Panc1 (cell line): Measurements from ENCODE around the gene NEO1. TPM values are rescaled to one million over a fixed set of nuclear protein-coding genes. Genes with fewer than 3 reads are reported as not detected.

Source experiments
- ATAC-seq: fragments of 200-7000 bp; cut with Tn5 transposase; 2 replicates; pipeline ENCODE4 v1.9.1; 2020; ENCODE audit warnings: mild to moderate bottlenecking, moderate library complexity
- BruUV-seq: library from RNA; stranded (reverse); fragments of 400-500 nt; replicated peaks from 2 replicates; lab custom pipeline; 2021; lab: Mats Ljungman, UMichigan
- CTCF ChIA-PET: fragments of 300-600 bp; sonication (Branson Sonifier 250); formaldehyde crosslinking; loops from one replicate; lab custom pipeline; 2022; ENCODE audit warnings: antibody characterized with exemption; lab: Charles Lee
- POLR2A ChIA-PET: fragments of 300-600 bp; sonication (Branson Sonifier 250); formaldehyde crosslinking; loops from one replicate; lab custom pipeline; 2022; ENCODE audit warnings: antibody characterized with exemption; lab: Charles Lee
- DNase-seq: peaks from one replicate; pipeline ENCODE4 v3.0.0-alpha.2; 2010; ENCODE audit warnings: low read depth, low spot score
- H3K27ac ChIP-seq: 2 replicates; pipeline ENCODE4 v1.5.1; 2011; ENCODE audit warnings: mild to moderate bottlenecking, low read length, inconsistent platforms
- H3K27me3 ChIP-seq: fragments of 200-500 bp; sonication (Bioruptor generic); 2 replicates; pipeline ENCODE4 v1.6.0; 2014; ENCODE audit warnings: low read length, inconsistent platforms; ENCODE audit not compliant: control insufficient read depth, insufficient read depth
- H3K36me3 ChIP-seq: fragments of 200-500 bp; sonication (Bioruptor generic); 2 replicates; pipeline ENCODE4 v1.5.1; 2014; ENCODE audit warnings: inconsistent platforms, mild to moderate bottlenecking, low read length, moderate library complexity; ENCODE audit not compliant: control insufficient read depth, insufficient read depth
- H3K4me1 ChIP-seq: 2 replicates; pipeline ENCODE4 v1.5.1; 2011; ENCODE audit warnings: inconsistent platforms, mild to moderate bottlenecking, low read length, moderate library complexity; ENCODE audit not compliant: control insufficient read depth, insufficient read depth
- H3K4me3 ChIP-seq, 2 experiments: 2 replicates each; pipeline ENCODE4 v1.5.1; 2011 to 2012; ENCODE audit warnings: low read depth in 2 of 2, low read length in 2 of 2, mild to moderate bottlenecking in 2 of 2, inconsistent platforms in 1 of 2, moderate library complexity in 1 of 2
- H3K9me3 ChIP-seq: fragments of 200-500 bp; sonication (Bioruptor generic); 2 replicates; pipeline ENCODE4 v1.5.1; 2014; ENCODE audit warnings: low read depth, mild to moderate bottlenecking, inconsistent platforms, low read length, moderate library complexity; ENCODE audit not compliant: control insufficient read depth, insufficient read depth
- POLR2AphosphoS5 ChIP-seq: IDR thresholded peaks from 2 replicates; pipeline ENCODE4 v1.6.1; 2012; ENCODE audit warnings: mild to moderate bottlenecking, low read depth, low read length, moderate library complexity
- SIN3A ChIP-seq: IDR thresholded peaks from 2 replicates; pipeline ENCODE4 v1.6.1; 2012; ENCODE audit warnings: low read depth, mild to moderate bottlenecking, low read length, moderate library complexity, borderline replicate concordance; ENCODE audit not compliant: insufficient read depth
- TCF7L2 ChIP-seq: IDR thresholded peaks from 2 replicates; pipeline ENCODE4 v1.6.1; 2011; ENCODE audit warnings: mild to moderate bottlenecking, low read depth, low read length, inconsistent platforms
- in situ Hi-C: cut with HindIII; loops from 2 replicates; pipeline ENCODE4 v1.10.0; 2016; ENCODE audit warnings: low sequenced_read_pairs, low pct_unique_long_range_greater_than_20kb
- intact Hi-C: fragments of 100-400 bp; cut with micrococcal nuclease; formaldehyde crosslinking; loops from one replicate; pipeline ENCODE4 v1.10.0; 2022; ENCODE audit not compliant: unreplicated experiment
- total RNA-seq: library from RNA; stranded (reverse); gene quantifications from one replicate; pipeline ENCODE4 v1.2.1, GENCODE V29; 2021; ENCODE audit not compliant: unreplicated experiment
- TF ChIP-seq, protein P1 (sequence below): fragments of 450-650 bp; IDR thresholded peaks from 2 replicates; pipeline ENCODE4 v1.5.1; 2017; ENCODE audit warnings: mild to moderate bottlenecking
- TF ChIP-seq, protein P2 (sequence below), 2 experiments: IDR thresholded peaks; 2 replicates each; pipeline ENCODE4 v1.6.1; 2011 to 2012; ENCODE audit warnings: low read depth in 2 of 2, control low read depth in 1 of 2, low read length in 1 of 2, mild to moderate bottlenecking in 1 of 2, moderate library complexity in 1 of 2; ENCODE audit not compliant: insufficient read depth in 1 of 2

NEO1 gene
- total RNA-seq, 1 experiment from 2014 or later = 7.5 TPM

DNA sequence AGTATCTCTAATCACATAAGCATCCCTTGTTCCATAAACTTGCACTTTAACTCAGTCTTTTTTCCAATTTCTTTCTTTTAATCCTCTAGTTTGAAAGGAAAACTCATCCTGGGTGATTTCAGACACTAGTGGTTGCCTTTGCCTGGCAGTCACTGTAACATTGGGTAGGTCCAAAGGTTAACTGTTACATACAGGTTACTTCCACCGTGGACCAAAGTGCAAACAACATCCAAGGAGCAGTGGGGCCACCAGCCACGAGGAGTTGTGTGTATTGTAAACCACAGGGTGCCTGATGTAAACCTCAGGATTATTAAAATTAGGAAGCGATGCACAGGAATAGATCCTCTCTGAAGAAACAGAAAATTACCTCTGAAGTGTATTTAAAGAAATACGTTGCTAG, 241.5 kb downstream of the NEO1 start:
- BruUV-seq = no TSS peak
- in situ Hi-C loops (no loop called here), intact Hi-C loops (no loop called here)
- H3K27ac ChIP-seq = no peak overlapping the region
- no peaks in the 10 kb centered on the region for H3K4me1 ChIP-seq
- no peak overlapping the region for H3K4me3 ChIP-seq
- no peak for ATAC-seq
- POLR2A ChIA-PET = no interaction called here
- no peaks in the 10 kb centered on the region for H3K36me3 ChIP-seq
- TF ChIP-seq POLR2AphosphoS5 (no peak), SIN3A (no peak), TCF7L2 (no peak)
- TF ChIP-seq, protein P1, sequence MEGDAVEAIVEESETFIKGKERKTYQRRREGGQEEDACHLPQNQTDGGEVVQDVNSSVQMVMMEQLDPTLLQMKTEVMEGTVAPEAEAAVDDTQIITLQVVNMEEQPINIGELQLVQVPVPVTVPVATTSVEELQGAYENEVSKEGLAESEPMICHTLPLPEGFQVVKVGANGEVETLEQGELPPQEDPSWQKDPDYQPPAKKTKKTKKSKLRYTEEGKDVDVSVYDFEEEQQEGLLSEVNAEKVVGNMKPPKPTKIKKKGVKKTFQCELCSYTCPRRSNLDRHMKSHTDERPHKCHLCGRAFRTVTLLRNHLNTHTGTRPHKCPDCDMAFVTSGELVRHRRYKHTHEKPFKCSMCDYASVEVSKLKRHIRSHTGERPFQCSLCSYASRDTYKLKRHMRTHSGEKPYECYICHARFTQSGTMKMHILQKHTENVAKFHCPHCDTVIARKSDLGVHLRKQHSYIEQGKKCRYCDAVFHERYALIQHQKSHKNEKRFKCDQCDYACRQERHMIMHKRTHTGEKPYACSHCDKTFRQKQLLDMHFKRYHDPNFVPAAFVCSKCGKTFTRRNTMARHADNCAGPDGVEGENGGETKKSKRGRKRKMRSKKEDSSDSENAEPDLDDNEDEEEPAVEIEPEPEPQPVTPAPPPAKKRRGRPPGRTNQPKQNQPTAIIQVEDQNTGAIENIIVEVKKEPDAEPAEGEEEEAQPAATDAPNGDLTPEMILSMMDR = no peak
- TF ChIP-seq, protein P2, sequence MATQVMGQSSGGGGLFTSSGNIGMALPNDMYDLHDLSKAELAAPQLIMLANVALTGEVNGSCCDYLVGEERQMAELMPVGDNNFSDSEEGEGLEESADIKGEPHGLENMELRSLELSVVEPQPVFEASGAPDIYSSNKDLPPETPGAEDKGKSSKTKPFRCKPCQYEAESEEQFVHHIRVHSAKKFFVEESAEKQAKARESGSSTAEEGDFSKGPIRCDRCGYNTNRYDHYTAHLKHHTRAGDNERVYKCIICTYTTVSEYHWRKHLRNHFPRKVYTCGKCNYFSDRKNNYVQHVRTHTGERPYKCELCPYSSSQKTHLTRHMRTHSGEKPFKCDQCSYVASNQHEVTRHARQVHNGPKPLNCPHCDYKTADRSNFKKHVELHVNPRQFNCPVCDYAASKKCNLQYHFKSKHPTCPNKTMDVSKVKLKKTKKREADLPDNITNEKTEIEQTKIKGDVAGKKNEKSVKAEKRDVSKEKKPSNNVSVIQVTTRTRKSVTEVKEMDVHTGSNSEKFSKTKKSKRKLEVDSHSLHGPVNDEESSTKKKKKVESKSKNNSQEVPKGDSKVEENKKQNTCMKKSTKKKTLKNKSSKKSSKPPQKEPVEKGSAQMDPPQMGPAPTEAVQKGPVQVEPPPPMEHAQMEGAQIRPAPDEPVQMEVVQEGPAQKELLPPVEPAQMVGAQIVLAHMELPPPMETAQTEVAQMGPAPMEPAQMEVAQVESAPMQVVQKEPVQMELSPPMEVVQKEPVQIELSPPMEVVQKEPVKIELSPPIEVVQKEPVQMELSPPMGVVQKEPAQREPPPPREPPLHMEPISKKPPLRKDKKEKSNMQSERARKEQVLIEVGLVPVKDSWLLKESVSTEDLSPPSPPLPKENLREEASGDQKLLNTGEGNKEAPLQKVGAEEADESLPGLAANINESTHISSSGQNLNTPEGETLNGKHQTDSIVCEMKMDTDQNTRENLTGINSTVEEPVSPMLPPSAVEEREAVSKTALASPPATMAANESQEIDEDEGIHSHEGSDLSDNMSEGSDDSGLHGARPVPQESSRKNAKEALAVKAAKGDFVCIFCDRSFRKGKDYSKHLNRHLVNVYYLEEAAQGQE (IDR thresholded peaks at IDR 0.05; ENCODE audit: insufficient read depth in 1 of 2, low read depth in 2 of 2, low read length in 1 of 2) = no peak
- 0 out of 2 replicates have a peak, but pooled peaks cover 2% of the 10 kb centered on the region for H3K27me3 ChIP-seq
- no peaks in the 10 kb centered on the region for H3K9me3 ChIP-seq
- DNase-seq = no peak
- CTCF ChIA-PET = no interaction called here

DNA sequence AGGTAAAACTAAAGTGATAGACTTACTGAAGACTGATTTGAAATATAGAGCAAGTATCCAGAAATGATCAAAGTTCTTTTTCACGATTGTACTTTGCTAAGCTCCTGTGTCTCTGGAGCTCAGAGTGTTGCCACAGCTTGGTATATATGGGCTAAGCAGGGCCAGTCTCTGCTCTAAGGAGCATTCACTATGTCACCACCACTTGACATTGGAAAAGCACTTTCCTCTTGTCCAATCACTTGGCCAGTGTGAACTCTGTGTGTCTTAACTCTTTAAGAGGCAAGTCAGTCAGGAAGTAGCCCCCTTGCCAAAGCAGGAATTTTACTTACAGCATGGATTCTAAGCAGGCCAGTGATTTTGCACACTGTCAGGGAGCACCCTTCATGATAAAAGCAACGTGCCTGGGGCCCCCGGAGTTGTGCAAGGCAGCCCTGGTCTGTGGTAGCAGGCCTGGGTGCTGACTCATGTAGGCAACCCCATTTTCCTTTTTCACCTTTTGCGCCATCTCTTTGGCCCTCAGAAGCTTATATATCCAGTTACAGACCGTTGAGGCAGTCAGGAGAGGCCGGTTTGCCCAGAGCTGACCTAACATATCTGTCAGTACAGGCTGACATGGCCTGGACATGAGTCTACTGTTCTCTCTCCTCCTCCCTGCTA, 243.5 kb downstream of the NEO1 start:
- CTCF ChIA-PET = no interaction called here

More for the DNA sequence above, 243.5 kb downstream of the NEO1 start:
- H3K4me1 ChIP-seq = no peaks in the 10 kb centered on the region
- ATAC-seq (peak; percentile 42; the same call in 1 of the 2 replicates), DNase-seq (no peak)
- H3K4me3 ChIP-seq = no peak overlapping the region
- H3K36me3 ChIP-seq = no peaks in the 10 kb centered on the region
- in situ Hi-C loops (no loop called here), intact Hi-C loops (no loop called here)
- 0 out of 2 replicates have a peak, but pooled peaks cover 2% of the 10 kb centered on the region for H3K27me3 ChIP-seq
- no TSS peak for BruUV-seq
- H3K27ac ChIP-seq = no peak overlapping the region
- POLR2A ChIA-PET = no interaction called here
- no peaks in the 10 kb centered on the region for H3K9me3 ChIP-seq
- TF ChIP-seq POLR2AphosphoS5 = no peak
- TF ChIP-seq TCF7L2 = no peak
- TF ChIP-seq, protein P2 (IDR thresholded peaks at IDR 0.05; ENCODE audit: insufficient read depth in 1 of 2, low read depth in 2 of 2, low read length in 1 of 2) = no peak
- TF ChIP-seq, protein P1 = no peak
- no peak for TF ChIP-seq SIN3A
